Measurements from ENCODE around the gene NFS1. TPM values are rescaled to one million over a fixed set of nuclear protein-coding genes. Genes with fewer than 3 reads are reported as not detected.

Gene NFS1
- total and polyA plus RNA-seq, 2 of the 8 experiments (the other 6 are each of a cell fraction or from before 2014, with no cell fraction given), result 26.1 to 38.8 TPM

GRCh38 chr20:35643045-35643444, 56.1 kb downstream of the NFS1 start (continued):
- TF ChIP-seq CHD7 (IDR thresholded peaks at IDR 0.05; ENCODE audit: insufficient replicate concordance, low read length) (no peak), CTBP2 (IDR thresholded peaks at IDR 0.05; ENCODE audit: borderline replicate concordance, insufficient read depth, insufficient read length, low read length) (no peak), RBBP5 (IDR thresholded peaks at IDR 0.05; ENCODE audit: borderline replicate concordance, low read depth, low read length) (no peak), KDM5A (IDR thresholded peaks at IDR 0.05; ENCODE audit: low read length) (no peak), SIN3A (conservative IDR thresholded peaks at IDR 0.05 in 1 of 2, IDR thresholded peaks at IDR 0.05 in 1 of 2; ENCODE audit: low read depth in 1 of 2, low read length in 2 of 2) (no peak), CTCF (IDR thresholded peaks at IDR 0.05; ENCODE audit: control extremely low read depth in 1 of 3, insufficient read depth in 1 of 3, low read depth in 1 of 3, low read length in 3 of 3) (no peak), JUN (IDR thresholded peaks at IDR 0.05; ENCODE audit: low read depth, low read length) (no peak), KDM4A (IDR thresholded peaks at IDR 0.05; ENCODE audit: low read depth, low read length, severe bottlenecking) (no peak), YY1 (IDR thresholded peaks at IDR 0.05; ENCODE audit: low read depth, low read length) (no peak)
